Brain pericyte (primary cell): Measurements from ENCODE around the gene C19orf33.
A peak's percentile ranks its signal among the peaks of the same experiment; 100 is the strongest.

Experiments used
- DNase-seq: peaks from one replicate; pipeline ENCODE4 v3.0.0-alpha.2; 2012; ENCODE audit warnings: low read depth, low spot score

The C19orf33 gene

DNA sequence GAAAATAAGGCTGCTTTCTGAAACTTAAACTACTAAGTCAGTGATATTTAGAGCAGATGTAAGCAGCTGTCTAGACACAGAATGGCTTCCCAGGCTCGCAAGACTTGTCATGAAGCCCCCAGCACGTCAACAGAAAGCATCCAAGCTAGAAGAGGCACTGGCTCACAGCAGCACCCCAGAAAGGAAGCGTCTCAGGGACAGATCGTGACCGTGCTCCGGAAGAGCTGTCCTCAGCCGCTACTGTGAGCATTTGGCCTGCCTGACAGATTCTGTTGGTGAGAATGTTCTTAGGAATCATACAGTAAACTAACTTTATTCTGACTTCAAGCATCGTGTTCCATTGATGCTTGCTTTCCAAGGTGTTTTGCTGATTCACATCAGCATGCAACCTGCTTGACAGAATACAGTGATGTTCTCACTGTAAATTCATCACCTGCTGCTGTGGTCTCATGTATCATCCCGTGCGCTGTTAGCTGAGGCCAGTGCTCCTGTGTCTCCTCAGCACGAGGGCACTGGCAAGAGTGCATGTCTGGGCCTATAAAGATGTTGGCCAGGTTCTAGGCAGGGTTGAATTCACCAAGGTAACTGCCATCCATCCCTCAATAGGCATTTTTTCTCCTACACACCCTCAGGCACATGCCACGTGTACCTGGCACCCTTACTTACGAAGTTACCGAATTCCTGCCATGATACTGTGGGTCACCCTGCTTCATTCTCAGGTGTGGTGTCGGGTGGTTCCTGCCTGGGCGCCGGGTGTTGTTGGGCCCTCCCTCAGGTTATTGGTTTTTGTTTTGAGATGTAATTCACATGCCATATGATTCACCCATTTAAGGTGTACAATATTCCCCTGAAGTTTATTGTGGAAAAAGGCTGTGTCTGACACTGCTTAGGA, 23.8 kb upstream of the C19orf33 start:
- DNase-seq = no peak

GRCh38 chr19:38281811-38282566, 22.1 kb upstream of the C19orf33 start:
- no peak for DNase-seq

DNA sequence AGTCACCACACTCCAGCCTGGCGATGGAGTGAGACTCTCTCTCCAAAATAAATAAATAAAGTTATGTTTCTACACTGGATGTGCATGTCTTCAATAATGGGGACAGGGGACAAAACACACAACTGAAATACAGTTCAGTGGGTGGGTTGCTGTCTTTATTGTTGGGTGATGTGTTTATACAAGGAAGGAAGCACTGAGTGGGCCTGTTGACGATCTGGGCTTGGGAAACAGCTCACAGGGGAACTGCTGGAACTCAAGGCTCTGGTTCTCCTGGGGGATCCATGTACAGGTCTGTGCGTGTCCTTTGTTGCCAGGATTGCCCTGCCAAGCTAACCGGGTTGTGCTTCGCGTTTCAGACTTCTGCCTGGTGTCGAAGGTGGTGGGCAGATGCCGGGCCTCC, 20.8 kb upstream of the C19orf33 start:
- no peak for DNase-seq

- no peak for DNase-seq
Observed at GRCh38 chr19:38284422-38284821, 19.6 kb upstream of the C19orf33 start.

- no peak for DNase-seq
Observed at GRCh38 chr19:38285567-38285966, 18.5 kb upstream of the C19orf33 start.

GRCh38 chr19:38287604-38288003, 16.4 kb upstream of the C19orf33 start:
- DNase-seq = no peak

DNA sequence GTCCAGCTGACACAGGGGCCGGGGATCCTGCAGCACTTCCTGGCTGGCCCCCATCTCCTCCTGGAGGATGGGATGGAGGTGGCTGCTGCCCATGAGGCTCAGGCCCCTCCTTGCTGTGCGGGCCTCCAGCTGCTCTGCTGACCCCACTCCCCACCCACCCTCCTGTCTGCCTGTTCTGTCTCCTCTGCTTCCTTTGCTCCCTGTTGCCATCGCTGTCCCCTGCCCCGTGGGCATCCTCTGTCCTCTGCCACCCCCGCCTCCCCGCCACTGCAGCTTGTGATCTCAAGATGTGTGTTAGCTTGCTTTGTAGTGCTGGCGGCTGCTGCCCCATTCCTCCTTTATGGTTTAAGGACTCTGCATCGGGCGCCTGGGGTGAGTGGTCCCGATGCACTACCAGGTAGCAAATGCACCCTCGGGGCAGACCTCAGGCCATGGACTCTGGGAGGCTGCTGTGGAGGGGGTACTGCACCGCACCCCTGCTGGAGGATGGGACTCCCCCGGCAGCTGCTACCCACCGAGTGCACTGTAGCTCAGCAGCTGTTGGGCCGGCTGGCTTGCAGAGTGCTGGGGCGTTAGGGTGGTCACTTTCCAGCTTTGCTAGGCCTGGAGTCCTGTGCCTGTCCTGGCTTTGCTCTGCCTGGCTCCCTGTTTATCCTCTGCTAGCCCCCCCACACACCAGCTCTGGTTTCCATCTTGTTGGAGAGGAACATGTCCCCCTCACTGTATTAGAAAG, 15.8 kb upstream of the C19orf33 start:
- DNase-seq = no peak

GRCh38 chr19:38289955-38290354, 14.1 kb upstream of the C19orf33 start:
- no peak for DNase-seq

DNA sequence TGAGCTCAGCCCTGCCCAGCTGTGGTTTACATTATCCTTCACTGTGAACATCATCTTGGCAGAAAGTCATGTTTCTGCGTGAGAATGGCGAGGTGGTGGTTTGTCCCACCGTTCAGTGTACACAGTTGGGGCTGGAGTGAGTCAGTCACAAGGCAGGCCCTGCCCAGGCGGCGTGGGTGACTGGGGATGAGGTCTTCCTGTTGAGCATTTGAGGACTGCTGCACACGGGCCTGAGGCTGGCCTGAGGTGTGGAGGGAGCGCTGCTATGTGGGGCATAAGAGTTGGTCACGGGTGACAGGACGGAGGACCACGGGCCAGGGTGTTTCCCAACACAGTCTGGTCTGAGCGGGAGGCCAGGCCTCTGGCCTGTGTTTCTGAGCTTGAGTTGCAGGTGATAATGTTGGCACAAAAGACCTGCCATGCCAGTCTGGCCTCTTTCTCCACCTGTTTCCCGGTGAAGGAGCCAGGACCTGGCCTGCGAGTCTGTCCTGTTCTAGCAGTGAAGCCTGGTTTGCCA, 13.4 kb upstream of the C19orf33 start:
- DNase-seq = peak; percentile 55

DNA sequence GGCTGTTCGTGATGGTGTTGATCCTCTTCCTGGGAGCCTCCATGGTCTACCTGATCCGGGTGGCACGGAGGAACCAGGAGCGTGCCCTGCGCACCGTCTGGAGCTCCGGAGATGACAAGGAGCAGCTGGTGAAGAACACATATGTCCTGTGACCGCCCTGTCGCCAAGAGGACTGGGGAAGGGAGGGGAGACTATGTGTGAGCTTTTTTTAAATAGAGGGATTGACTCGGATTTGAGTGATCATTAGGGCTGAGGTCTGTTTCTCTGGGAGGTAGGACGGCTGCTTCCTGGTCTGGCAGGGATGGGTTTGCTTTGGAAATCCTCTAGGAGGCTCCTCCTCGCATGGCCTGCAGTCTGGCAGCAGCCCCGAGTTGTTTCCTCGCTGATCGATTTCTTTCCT, 12.2 kb upstream of the C19orf33 start:
- DNase-seq = no peak

DNA sequence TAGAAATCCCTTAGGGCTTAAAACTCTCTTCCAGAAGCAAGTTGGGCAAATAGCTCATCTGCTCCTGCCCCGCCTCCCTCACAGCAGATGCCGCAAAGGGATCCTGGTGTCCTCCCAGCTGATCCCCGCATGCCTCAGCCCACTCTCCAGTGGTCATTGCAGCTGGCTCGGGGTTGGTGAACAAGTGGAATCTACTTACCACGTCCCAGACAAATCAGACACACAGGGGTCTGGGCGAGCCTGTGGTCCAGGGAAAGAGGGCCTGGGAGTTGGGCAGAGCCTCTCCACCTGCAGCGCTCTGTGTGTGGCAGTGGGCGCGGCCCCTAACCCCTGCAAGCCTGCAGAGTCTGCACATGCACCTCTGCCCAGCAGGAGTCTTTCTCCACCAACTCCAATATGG, 10.8 kb upstream of the C19orf33 start:
- no peak for DNase-seq

GRCh38 chr19:38294090-38294489, 10.0 kb upstream of the C19orf33 start:
- no peak for DNase-seq

- peak; percentile 55 for DNase-seq
Observed at GRCh38 chr19:38298821-38299680, 5.0 kb upstream of the C19orf33 start.

- DNase-seq = no peak
Observed at GRCh38 chr19:38304352-38304865, 358 bp downstream of the C19orf33 start.

- no peak for DNase-seq
Observed at GRCh38 chr19:38304866-38305429, 897 bp downstream of the C19orf33 start.

- no peak for DNase-seq
Observed at GRCh38 chr19:38306236-38306635, 2.2 kb downstream of the C19orf33 start.

- DNase-seq = no peak
Observed at GRCh38 chr19:38307076-38307475, 3.0 kb downstream of the C19orf33 start.

DNA sequence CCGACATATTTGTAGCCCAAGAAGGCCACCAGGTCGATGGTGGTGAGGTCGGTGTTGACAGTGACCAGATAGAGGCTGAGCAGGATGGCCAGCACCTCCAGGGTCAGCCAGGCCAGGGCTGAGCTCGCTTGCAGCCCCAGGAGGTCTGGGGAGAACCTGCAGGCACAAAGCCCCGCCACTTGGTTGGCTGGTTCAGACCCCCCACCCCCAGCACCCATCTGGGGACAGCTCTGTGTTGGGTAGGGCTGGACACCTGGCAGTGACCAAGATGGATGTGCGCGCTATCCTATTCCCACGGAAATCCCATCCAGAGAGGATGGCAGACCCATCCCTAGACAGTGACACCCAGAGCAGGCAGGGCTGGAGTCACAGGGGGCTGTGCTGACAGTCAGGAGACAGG, 3.5 kb downstream of the C19orf33 start:
- no peak for DNase-seq

DNA sequence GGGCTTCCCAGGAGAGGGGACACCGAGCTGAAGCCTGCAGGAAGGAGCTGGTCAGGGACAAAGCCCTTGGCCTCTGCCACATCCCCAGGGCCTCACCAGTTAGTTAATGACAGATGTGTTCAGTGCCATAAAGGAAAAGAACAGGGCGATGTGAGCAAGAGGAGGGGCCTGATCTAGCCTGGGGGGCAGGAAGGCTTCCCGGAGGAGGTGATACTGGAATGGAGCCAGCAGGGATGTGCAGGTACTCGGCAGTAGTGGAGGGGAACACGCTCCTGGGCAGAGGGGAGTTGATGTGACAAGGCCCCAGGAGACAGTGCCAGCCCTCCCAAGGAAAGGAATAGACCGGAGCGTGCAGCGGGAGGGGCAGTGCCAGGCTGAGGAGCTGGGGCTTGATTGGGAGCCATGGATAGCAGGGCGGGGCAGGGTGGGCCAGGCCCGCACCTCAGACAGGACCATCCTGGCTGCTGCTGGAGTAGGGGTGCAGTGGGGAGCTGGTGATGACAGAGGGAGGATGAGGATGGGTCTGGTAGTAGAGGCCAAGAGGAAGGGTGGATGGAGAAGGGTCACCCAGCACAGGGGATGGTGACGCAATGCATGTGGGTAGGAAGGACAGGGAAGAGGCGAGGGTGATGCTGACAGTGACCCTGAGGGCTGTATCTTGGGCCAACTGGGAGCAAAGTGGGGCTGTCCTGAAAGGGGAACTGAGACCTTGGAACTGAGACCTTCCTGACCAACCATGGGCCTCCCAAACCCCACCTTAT, 4.1 kb downstream of the C19orf33 start:
- no peak for DNase-seq
